Liver (tissue), 9 donors: Measurements from ENCODE around the gene ZNF326. TPM values are rescaled to one million over a fixed set of nuclear protein-coding genes. Genes with fewer than 3 reads are reported as not detected.

Experiments
- DNase-seq: peaks from one replicate; pipeline ENCODE4 v3.0.0-alpha.2; 2017; ENCODE audit warnings: low spot score
- H3K27ac ChIP-seq, 2 donors: one replicate each; pipeline ENCODE4 v1.7.0; 2013; ENCODE audit warnings: inconsistent platforms in 2 of 2, low read length in 2 of 2, control low read depth in 1 of 2, low read depth in 1 of 2, mild to moderate bottlenecking in 1 of 2
- H3K27me3 ChIP-seq, 4 donors: one replicate each; pipeline versions ENCODE4 v1.6.1 to v1.7.0; 2013; ENCODE audit warnings: low read length in 3 of 4, inconsistent platforms in 1 of 4, mild to moderate bottlenecking in 1 of 4, moderate library complexity in 1 of 4; ENCODE audit not compliant: control insufficient read depth in 4 of 4, insufficient read depth in 4 of 4
- H3K36me3 ChIP-seq, 4 donors: one replicate each; pipeline versions ENCODE4 v1.6.1 to v1.7.0; 2013; ENCODE audit warnings: low read length in 3 of 4, mild to moderate bottlenecking in 3 of 4, low read depth in 1 of 4, moderate library complexity in 1 of 4; ENCODE audit not compliant: control insufficient read depth in 4 of 4, insufficient read depth in 3 of 4
- H3K4me1 ChIP-seq, 4 donors: one replicate each; pipeline versions ENCODE4 v1.6.1 to v1.7.0; 2013; ENCODE audit warnings: low read length in 3 of 4, mild to moderate bottlenecking in 3 of 4, moderate library complexity in 1 of 4; ENCODE audit not compliant: control insufficient read depth in 4 of 4, insufficient read depth in 4 of 4
- H3K4me3 ChIP-seq, 3 donors: one replicate each; pipeline versions ENCODE4 v1.6.1 to v1.7.0; 2013; ENCODE audit warnings: low read length in 3 of 3, control low read depth in 1 of 3, low read depth in 1 of 3, mild to moderate bottlenecking in 1 of 3
- H3K9ac ChIP-seq, 2 donors: one replicate each; pipeline ENCODE4 v1.7.0; 2013; ENCODE audit warnings: low read length in 2 of 2, mild to moderate bottlenecking in 2 of 2, moderate library complexity in 2 of 2, control low read depth in 1 of 2, low read depth in 1 of 2
- H3K9me3 ChIP-seq, 4 donors: one replicate each; pipeline versions ENCODE4 v1.6.1 to v1.7.0; 2013; ENCODE audit warnings: low read length in 3 of 4; ENCODE audit not compliant: control insufficient read depth in 4 of 4
- CTCF ChIP-seq: fragments of 150-350 bp; IDR thresholded peaks from 2 replicates; pipeline ENCODE4 v1.5.1; 2017; ENCODE audit warnings: improper control_type of control experiment, low read depth, low read length; ENCODE audit not compliant: missing input control
- EGR1 ChIP-seq, 2 donors: IDR thresholded peaks; 2 replicates each; pipeline ENCODE4 v1.6.1; 2016 to 2018; ENCODE audit warnings: antibody characterized with exemption in 2 of 2, low read depth in 2 of 2
- FOXA1 ChIP-seq: IDR thresholded peaks from 2 replicates; pipeline ENCODE4 v1.6.1; 2016; ENCODE audit warnings: antibody characterized with exemption
- FOXA2 ChIP-seq: IDR thresholded peaks from 2 replicates; pipeline ENCODE4 v1.6.1; 2016; ENCODE audit warnings: antibody characterized with exemption
- GABPA ChIP-seq, 2 donors: IDR thresholded peaks in 1 of 2; conservative IDR thresholded peaks in 1 of 2; 2 replicates each; pipeline ENCODE4 v1.6.1; 2016; ENCODE audit warnings: antibody characterized with exemption in 2 of 2, mild to moderate bottlenecking in 1 of 2, moderate library complexity in 1 of 2
- HNF4A ChIP-seq, 2 donors: conservative IDR thresholded peaks; 2 replicates each; pipeline ENCODE4 v1.6.1; 2016; ENCODE audit warnings: antibody characterized with exemption in 2 of 2, mild to moderate bottlenecking in 2 of 2
- HNF4G ChIP-seq: IDR thresholded peaks from 2 replicates; pipeline ENCODE4 v1.6.1; 2016; ENCODE audit warnings: antibody characterized with exemption
- JUND ChIP-seq, 2 donors: IDR thresholded peaks; 2 replicates each; pipeline ENCODE4 v1.6.1; 2016; ENCODE audit warnings: antibody characterized with exemption in 2 of 2
- MAX ChIP-seq: IDR thresholded peaks from 2 replicates; pipeline ENCODE4 v1.6.1; 2016; ENCODE audit warnings: antibody characterized with exemption
- NR2F2 ChIP-seq: IDR thresholded peaks from 2 replicates; pipeline ENCODE4 v1.6.1; 2016; ENCODE audit warnings: antibody characterized with exemption
- RAD21 ChIP-seq, 2 donors: IDR thresholded peaks; 2 replicates each; pipeline ENCODE4 v1.6.1; 2016; ENCODE audit warnings: antibody characterized with exemption in 2 of 2, mild to moderate bottlenecking in 2 of 2
- REST ChIP-seq: IDR thresholded peaks from 2 replicates; pipeline ENCODE4 v1.6.1; 2016; ENCODE audit warnings: antibody characterized with exemption, mild to moderate bottlenecking
- RXRA ChIP-seq, 2 donors: IDR thresholded peaks; 2 replicates each; pipeline ENCODE4 v1.6.1; 2017 to 2018; ENCODE audit warnings: antibody characterized with exemption in 2 of 2, mild to moderate bottlenecking in 1 of 2
- SP1 ChIP-seq: IDR thresholded peaks from 2 replicates; pipeline ENCODE4 v1.6.1; 2018; ENCODE audit warnings: antibody characterized with exemption, mild to moderate bottlenecking
- TAF1 ChIP-seq: conservative IDR thresholded peaks from 2 replicates; pipeline ENCODE4 v1.6.1; 2016; ENCODE audit warnings: antibody characterized with exemption, mild to moderate bottlenecking
- YY1 ChIP-seq: IDR thresholded peaks from 2 replicates; pipeline ENCODE4 v1.6.1; 2016; ENCODE audit warnings: antibody characterized with exemption, mild to moderate bottlenecking
- ZBTB33 ChIP-seq: IDR thresholded peaks from 2 replicates; pipeline ENCODE4 v1.6.1; 2016; ENCODE audit warnings: antibody characterized with exemption
- WGBS: extraction: QIAGEN DNeasy Blood & Tissue Kit; methylation state at CpG from one replicate; pipeline ENCODE4 v1.1.7; 2013; 5-methylcytosine and 5-hydroxymethylcytosine counted together
- polyA plus RNA-seq, 2 donors: library from polyadenylated mRNA; stranded (reverse) in 1 of 2; unstranded in 1 of 2; fragments of 200-250 nt in 1 of 2; fragments of >200 nt in 1 of 2; fragmentation: Nextera tagmentation in 1 of 2; extraction: Ambion mirVana in 1 of 2; gene quantifications; one replicate each; pipeline versions ENCODE4 v1.2.1 to v1.2.3, GENCODE V29; 2013 to 2015
- total RNA-seq, 2 donors: library from RNA; depleted of rRNA; stranded (reverse); fragments of >200 nt; gene quantifications; one replicate each; pipeline ENCODE4 v1.2.3, GENCODE V29; 2014
- TF ChIP-seq, protein P1 (sequence below): IDR thresholded peaks from 2 replicates; pipeline ENCODE4 v1.6.1; 2016; ENCODE audit warnings: antibody characterized with exemption
- donor health status: healthy.
- donor health status: healthy.
- donor health status: healthy.
- donor health status: healthy.
- donor health status: healthy.

Gene ZNF326
- total and polyA plus RNA-seq, 4 donors: 6.5 to 14.6 (median 10.9) TPM

DNA sequence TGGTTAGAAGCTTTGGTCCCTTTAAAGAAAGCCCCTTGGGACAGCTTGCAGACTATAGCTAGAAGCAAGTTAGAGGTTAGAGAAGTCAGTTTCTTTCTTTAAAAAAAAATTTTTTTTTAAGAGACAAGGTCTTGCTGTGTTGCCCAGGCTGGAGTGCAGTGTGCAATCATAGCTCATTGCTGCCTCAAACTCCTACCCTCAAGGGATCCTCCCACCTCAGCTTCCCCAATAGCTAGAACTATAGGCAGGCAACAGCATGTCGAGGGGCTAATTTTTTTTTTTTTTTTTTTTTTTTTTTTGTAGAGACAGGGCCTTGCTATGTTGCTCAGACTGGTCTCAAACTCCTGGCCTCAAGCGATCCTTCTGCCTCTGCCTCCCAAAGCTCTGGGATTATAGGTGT is 44.2 kb upstream of the ZNF326 start:
- no peaks in the 10 kb centered on the region for H3K9me3 ChIP-seq
- WGBS: 64% methylated on average over 2 of the region's 2 CpGs
- H3K4me1 ChIP-seq: peaks cover 5 to 16% (median 11%) of the 10 kb centered on the region in 4 donors
- DNase-seq: no peak
- H3K27ac ChIP-seq: no peak overlapping the region
- no peak overlapping the region for H3K9ac ChIP-seq
- no peak overlapping the region for H3K4me3 ChIP-seq
- no peak for TF ChIP-seq EGR1 (IDR thresholded peaks at IDR 0.05; ENCODE audit: low read depth in 2 of 2)
- no peak for TF ChIP-seq RAD21 (IDR thresholded peaks at IDR 0.05)
- TF ChIP-seq NR2F2: no peak
- TF ChIP-seq YY1: no peak
- no peak for TF ChIP-seq MAX
- TF ChIP-seq CTCF: no peak
- no peak for TF ChIP-seq JUND (IDR thresholded peaks at IDR 0.05)
- TF ChIP-seq, protein P1, sequence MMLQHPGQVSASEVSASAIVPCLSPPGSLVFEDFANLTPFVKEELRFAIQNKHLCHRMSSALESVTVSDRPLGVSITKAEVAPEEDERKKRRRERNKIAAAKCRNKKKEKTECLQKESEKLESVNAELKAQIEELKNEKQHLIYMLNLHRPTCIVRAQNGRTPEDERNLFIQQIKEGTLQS: no peak
- no peak for TF ChIP-seq TAF1
- no peak for TF ChIP-seq HNF4G
- TF ChIP-seq HNF4A (conservative IDR thresholded peaks at IDR 0.05): no peak
- no peak for TF ChIP-seq GABPA (IDR thresholded peaks at IDR 0.05 in 1 of 2, conservative IDR thresholded peaks at IDR 0.05 in 1 of 2)
- no peak for TF ChIP-seq SP1
- no peak for TF ChIP-seq FOXA1
- no peak for TF ChIP-seq ZBTB33
- no peak for TF ChIP-seq RXRA (IDR thresholded peaks at IDR 0.05)
- TF ChIP-seq REST: no peak
- TF ChIP-seq FOXA2: no peak
- H3K36me3 ChIP-seq: no peaks in the 10 kb centered on the region
- H3K27me3 ChIP-seq: no peaks in the 10 kb centered on the region
